K562 (cell line): ENCODE measurements around the gene DENND1A. TPM values are rescaled to one million over a fixed set of nuclear protein-coding genes. Genes with fewer than 3 reads are reported as not detected.
A peak's percentile ranks its signal among the peaks of the same experiment; 100 is the strongest.

Experiments
- CTCF ChIP-seq, 3 experiments: IDR thresholded peaks in 2 of 3; conservative IDR thresholded peaks in 1 of 3; 2 replicates each; pipeline ENCODE4 v1.5.1; 2011 to 2012; ENCODE audit warnings: low read length in 3 of 3, mild to moderate bottlenecking in 3 of 3, control low read depth in 2 of 3, improper control_type of control experiment in 1 of 3, inconsistent platforms in 1 of 3, low read depth in 1 of 3, mixed read lengths in 1 of 3, moderate library complexity in 1 of 3; ENCODE audit not compliant: insufficient read depth in 2 of 3
- E2F6 ChIP-seq, 2 experiments: IDR thresholded peaks; 2 replicates each; pipeline ENCODE4 v1.6.1; 2011; ENCODE audit warnings: borderline replicate concordance in 1 of 2, control low read depth in 1 of 2, low read depth in 1 of 2, low read length in 1 of 2, mild to moderate bottlenecking in 1 of 2, mixed read lengths in 1 of 2, moderate library complexity in 1 of 2; ENCODE audit not compliant: insufficient read depth in 1 of 2, insufficient read length in 1 of 2, poor library complexity in 1 of 2, severe bottlenecking in 1 of 2; ENCODE audit errors: extremely low read depth in 1 of 2
- PRDM10 ChIP-seq: fragments of 450-650 bp; IDR thresholded peaks from 2 replicates; pipeline ENCODE4 v1.6.1; 2018; ENCODE audit not compliant: partially characterized antibody
- THRA ChIP-seq: fragments of 450-650 bp; IDR thresholded peaks from 2 replicates; pipeline ENCODE4 v1.6.1; 2017; ENCODE audit warnings: mild to moderate bottlenecking, moderate library complexity
- ZNF121 ChIP-seq: sonication (generic); formaldehyde crosslinking; conservative IDR thresholded peaks from 2 replicates; pipeline ENCODE4 v1.8.0; 2022; ENCODE audit warnings: missing genetic modification reagents
- polyA plus RNA-seq, 8 experiments: library from polyadenylated mRNA; depleted of rRNA in 4 of 8; stranded (reverse) in 5 of 8; unstranded in 3 of 8; fragments of >200 nt; fragmentation: Nextera tagmentation in 2 of 8; fragmentation: Illumina TruSeq in 1 of 8; extraction: Ambion mirVana in 2 of 8; extraction: Trizol in 1 of 8; gene quantifications; 2 replicates each; pipeline versions ENCODE4 v1.2.1 to v1.2.3, GENCODE V29; 2011 to 2014; ENCODE audit warnings: inconsistent platforms in 1 of 8, missing spikeins in 1 of 8
- total RNA-seq, 7 experiments: library from RNA; depleted of rRNA in 6 of 7; stranded (reverse); fragments of >200 nt in 6 of 7; fragmentation: Illumina TruSeq in 2 of 7; extraction: Trizol in 2 of 7; gene quantifications; 2 replicates each; pipeline versions ENCODE4 v1.2.1 to v1.2.3, GENCODE V29; 2011 to 2021; ENCODE audit warnings: low replicate concordance in 1 of 7

Gene DENND1A
- total and polyA plus RNA-seq, 9 of the 15 experiments (the other 6 are each of a cell fraction or from before 2014, with no cell fraction given), result 7.6 to 29.5 (median 15.7) TPM

- TF ChIP-seq PRDM10 (peak; percentile 37), E2F6 (IDR thresholded peaks at IDR 0.05; ENCODE audit: borderline replicate concordance in 1 of 2, extremely low read depth in 1 of 2, insufficient read depth in 1 of 2, insufficient read length in 1 of 2, low read depth in 1 of 2, low read length in 1 of 2, poor library complexity in 1 of 2, severe bottlenecking in 1 of 2) (peak in 1 of 2 experiments; percentile 32), CTCF (IDR thresholded peaks at IDR 0.05 in 2 of 3, conservative IDR thresholded peaks at IDR 0.05 in 1 of 3; ENCODE audit: insufficient read depth in 2 of 3, low read depth in 1 of 3, low read length in 3 of 3) (peak in 1 of 3 experiments; percentile 16; a peak in 2 of 6 replicates), ZNF121 (CRISPR knock-in tag) (no peak), THRA (no peak)
Measured at GRCh38 chr9:123940721-123941523, 11.0 kb upstream of the DENND1A start (continued).
